Neural crest cell (in vitro differentiated cells): ENCODE measurements around the gene CDC37. TPM values are rescaled to one million over a fixed set of nuclear protein-coding genes. Genes with fewer than 3 reads are reported as not detected.

Source experiments
- DNase-seq: peaks from one replicate; pipeline ENCODE4 v3.0.0; 2021; ENCODE audit warnings: low read depth, mixed read lengths, low spot score
- H3K27ac Mint-ChIP-seq: one replicate; pipeline ENCODE4 v1.8.0; 2021; ENCODE audit warnings: mild to moderate bottlenecking, mixed read lengths; ENCODE audit not compliant: unreplicated experiment
- H3K27me3 Mint-ChIP-seq: 2 replicates; pipeline ENCODE4 v1.8.0; 2021; ENCODE audit warnings: low read depth, mild to moderate bottlenecking, mixed read lengths
- H3K36me3 Mint-ChIP-seq: 2 replicates; pipeline ENCODE4 v1.8.0; 2021; ENCODE audit warnings: low read depth, mild to moderate bottlenecking, mixed read lengths
- H3K4me1 Mint-ChIP-seq: 2 replicates; pipeline ENCODE4 v1.8.0; 2021; ENCODE audit warnings: mixed read lengths
- H3K4me3 Mint-ChIP-seq: one replicate; pipeline ENCODE4 v1.8.0; 2021; ENCODE audit warnings: mild to moderate bottlenecking, mixed read lengths
- H3K9me3 Mint-ChIP-seq: 2 replicates; pipeline ENCODE4 v1.8.0; 2021; ENCODE audit warnings: mixed read lengths
- total RNA-seq: library from RNA; stranded (reverse); gene quantifications from 2 replicates; pipeline ENCODE4 v1.2.1, GENCODE V29; 2021
- TF ChIP-seq, protein P1 (sequence below): fragments of 200-600 bp; sonication (generic); conservative IDR thresholded peaks from 2 replicates; pipeline ENCODE4 v1.5.0; 2021; ENCODE audit warnings: antibody characterized with exemption, mild to moderate bottlenecking

CDC37 gene
- total RNA-seq, 1 donor from 2014 or later = 164 TPM

GRCh38 chr19:10422046-10422461, 18.7 kb upstream of the CDC37 start:
- Mint-ChIP-seq H3K36me3 (peaks cover 3% of the 10 kb centered on the region), H3K27me3 (peaks cover 94% of the 10 kb centered on the region), H3K4me3 (peak overlapping the region; percentile 52), H3K4me1 (peaks cover 20% of the 10 kb centered on the region), H3K27ac (no peak overlapping the region), H3K9me3 (no peaks in the 10 kb centered on the region)
- TF ChIP-seq, protein P1, sequence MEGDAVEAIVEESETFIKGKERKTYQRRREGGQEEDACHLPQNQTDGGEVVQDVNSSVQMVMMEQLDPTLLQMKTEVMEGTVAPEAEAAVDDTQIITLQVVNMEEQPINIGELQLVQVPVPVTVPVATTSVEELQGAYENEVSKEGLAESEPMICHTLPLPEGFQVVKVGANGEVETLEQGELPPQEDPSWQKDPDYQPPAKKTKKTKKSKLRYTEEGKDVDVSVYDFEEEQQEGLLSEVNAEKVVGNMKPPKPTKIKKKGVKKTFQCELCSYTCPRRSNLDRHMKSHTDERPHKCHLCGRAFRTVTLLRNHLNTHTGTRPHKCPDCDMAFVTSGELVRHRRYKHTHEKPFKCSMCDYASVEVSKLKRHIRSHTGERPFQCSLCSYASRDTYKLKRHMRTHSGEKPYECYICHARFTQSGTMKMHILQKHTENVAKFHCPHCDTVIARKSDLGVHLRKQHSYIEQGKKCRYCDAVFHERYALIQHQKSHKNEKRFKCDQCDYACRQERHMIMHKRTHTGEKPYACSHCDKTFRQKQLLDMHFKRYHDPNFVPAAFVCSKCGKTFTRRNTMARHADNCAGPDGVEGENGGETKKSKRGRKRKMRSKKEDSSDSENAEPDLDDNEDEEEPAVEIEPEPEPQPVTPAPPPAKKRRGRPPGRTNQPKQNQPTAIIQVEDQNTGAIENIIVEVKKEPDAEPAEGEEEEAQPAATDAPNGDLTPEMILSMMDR = no peak
- DNase-seq = no peak

DNA sequence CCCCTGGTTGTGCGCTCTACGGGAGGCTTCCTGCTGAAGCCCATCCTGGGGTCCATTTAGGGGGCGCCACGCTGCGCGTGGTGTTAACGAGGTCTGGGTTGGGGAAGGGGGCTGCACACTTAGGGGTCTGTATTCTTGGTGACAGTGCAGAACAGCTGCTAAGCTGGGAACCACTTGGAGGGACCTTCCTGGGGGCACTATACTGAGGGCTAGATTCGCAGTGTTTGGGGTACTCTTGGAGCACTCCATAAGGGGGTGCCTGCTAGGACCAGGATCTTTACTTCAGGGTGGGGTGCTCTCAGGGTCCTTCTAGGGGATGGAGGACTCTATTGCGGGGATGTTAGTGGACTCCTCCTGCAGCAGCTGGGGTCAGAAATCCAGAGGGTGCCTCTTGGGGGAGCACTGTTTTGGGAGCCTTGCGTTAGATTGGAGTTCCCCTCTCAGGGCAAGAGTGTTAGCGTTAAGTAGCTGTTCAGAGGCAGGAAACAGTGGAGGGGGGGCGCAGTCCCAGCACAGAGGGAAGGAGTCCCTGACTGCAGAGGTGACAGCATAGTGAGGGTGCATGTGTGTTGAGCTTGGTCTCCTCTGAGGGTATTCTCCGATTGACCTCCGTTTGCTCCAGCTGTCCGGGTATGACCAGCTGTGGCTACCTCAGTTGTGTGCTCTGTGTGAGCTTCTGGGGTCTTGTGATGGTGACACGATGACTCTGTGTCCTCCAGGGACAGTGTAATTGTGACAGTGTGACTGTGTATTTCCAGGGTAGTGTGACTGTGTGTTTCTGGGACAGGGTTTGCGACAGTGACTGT, 18.1 kb upstream of the CDC37 start:
- H3K27ac Mint-ChIP-seq = no peak overlapping the region
- peaks cover 94% of the 10 kb centered on the region for H3K27me3 Mint-ChIP-seq
- no peak for DNase-seq
- TF ChIP-seq, protein P1 = peak; percentile 5
- peak overlapping the region; percentile 52 for H3K4me3 Mint-ChIP-seq
- H3K36me3 Mint-ChIP-seq = peaks cover 3% of the 10 kb centered on the region
- H3K4me1 Mint-ChIP-seq = peaks cover 20% of the 10 kb centered on the region
- H3K9me3 Mint-ChIP-seq = no peaks in the 10 kb centered on the region

GRCh38 chr19:10420444-10421239, 17.3 kb upstream of the CDC37 start, which contains the start of gene PDE4A:
Gene PDE4A, plus strand, starts transcription at chr19:10420538. Its CDS starts 227 bp downstream, at chr19:10420765.
- TF ChIP-seq, protein P1 = peak; percentile 53
- Mint-ChIP-seq H3K36me3 (peaks cover 3% of the 10 kb centered on the region), H3K27ac (no peak within 1 kb of the TSS), H3K27me3 (peaks cover 94% of the 10 kb centered on the region), H3K4me3 (peak within 1 kb of the TSS; percentile 87), H3K9me3 (no peaks in the 10 kb centered on the region), H3K4me1 (peaks cover 20% of the 10 kb centered on the region)
- DNase-seq = no peak

DNA sequence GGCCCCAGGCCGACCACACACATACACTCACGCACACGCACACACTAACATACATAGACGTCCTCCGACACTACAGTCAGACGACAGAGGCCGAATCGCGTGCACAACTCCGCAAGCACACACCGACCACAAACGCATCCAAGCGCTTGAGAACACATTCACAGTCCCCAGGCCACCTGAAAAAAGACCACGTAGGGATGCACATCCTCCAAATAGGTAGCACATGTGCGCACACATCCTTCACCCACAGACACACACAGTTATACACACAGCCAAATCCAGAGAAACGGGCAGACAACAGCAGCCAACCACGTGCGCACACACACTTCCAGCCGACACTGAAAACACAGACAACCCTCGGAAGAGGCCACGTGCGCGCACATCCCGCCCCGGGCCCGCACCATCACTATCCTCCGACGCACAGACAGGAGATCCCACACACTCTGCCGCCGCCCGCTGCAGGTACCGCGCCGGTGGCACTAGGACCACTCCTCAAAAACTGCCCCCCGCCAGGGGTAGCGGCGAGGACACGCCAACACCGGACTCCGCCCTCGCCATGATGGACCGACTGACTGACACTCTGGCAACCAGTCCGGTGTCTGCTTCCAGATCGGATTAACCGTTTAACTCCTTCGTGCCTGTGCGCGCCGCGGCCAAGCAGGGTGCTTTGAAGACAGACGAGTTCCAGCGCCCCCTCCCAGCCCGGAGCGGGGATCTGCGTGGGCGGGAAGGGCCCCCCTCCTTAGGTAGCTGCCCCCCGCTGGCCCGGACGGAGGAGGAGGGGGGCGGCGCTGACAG, 16.5 kb upstream of the CDC37 start:
- H3K27ac Mint-ChIP-seq = no peak overlapping the region
- peaks cover 94% of the 10 kb centered on the region for H3K27me3 Mint-ChIP-seq
- peaks cover 3% of the 10 kb centered on the region for H3K36me3 Mint-ChIP-seq
- no peaks in the 10 kb centered on the region for H3K9me3 Mint-ChIP-seq
- H3K4me3 Mint-ChIP-seq = peak overlapping the region; percentile 87
- no peak for DNase-seq
- peaks cover 20% of the 10 kb centered on the region for H3K4me1 Mint-ChIP-seq
- TF ChIP-seq, protein P1 = no peak

DNA sequence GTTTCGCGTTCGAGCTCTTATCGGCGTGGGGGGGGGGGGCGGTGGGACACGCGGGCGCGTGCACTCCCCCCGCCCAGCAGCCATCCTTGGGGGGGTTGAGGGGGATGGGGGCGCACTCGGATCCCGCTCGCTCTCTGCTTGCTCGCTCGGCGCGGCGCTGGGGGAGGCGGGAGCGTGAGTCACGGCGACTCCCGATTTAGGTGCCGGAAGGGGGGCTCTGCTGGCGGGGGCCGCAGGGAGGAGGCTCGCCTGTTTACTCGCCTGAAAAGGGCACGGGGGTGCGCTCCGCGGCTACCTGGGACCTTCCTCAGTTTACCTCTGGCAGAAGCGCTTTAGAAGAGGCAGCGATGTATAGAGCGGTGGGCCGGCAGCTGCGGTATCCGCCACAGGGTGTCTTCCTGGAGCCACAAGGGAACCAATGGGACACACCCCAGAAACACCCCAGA, 15.9 kb upstream of the CDC37 start:
- Mint-ChIP-seq H3K36me3 (peaks cover 3% of the 10 kb centered on the region), H3K4me1 (peaks cover 20% of the 10 kb centered on the region), H3K27me3 (peaks cover 90% of the 10 kb centered on the region), H3K4me3 (peak overlapping the region; percentile 87), H3K9me3 (no peaks in the 10 kb centered on the region), H3K27ac (no peak overlapping the region)
- no peak for DNase-seq
- TF ChIP-seq, protein P1 = no peak
